Measurements from ENCODE around the gene CEP170. TPM values are rescaled to one million over a fixed set of nuclear protein-coding genes. Genes with fewer than 3 reads are reported as not detected.

Gene CEP170
- polyA plus RNA-seq, 1 donor from 2014 or later = 403 TPM

GRCh38 chr1:243253926-243254232 lies 1.2 kb downstream of the CEP170 start:
- H3K79me2 ChIP-seq (replicated peaks; ENCODE audit: insufficient read depth, low read length) = peaks cover 79% of the 10 kb centered on the region
- peaks cover 8% of the 10 kb centered on the region for H3F3A ChIP-seq (ENCODE audit: insufficient read depth, low read length, poor library complexity, severe bottlenecking)
- H3K4me2 ChIP-seq (ENCODE audit: low read length) = peak overlapping the region; percentile 100
- H3K9ac ChIP-seq (ENCODE audit: low read length) = peak overlapping the region; percentile 98
- H3K9me3 ChIP-seq (ENCODE audit: low read length) = no peaks in the 10 kb centered on the region
- H3K9me2 ChIP-seq (ENCODE audit: insufficient read depth, low read length) = no peaks in the 10 kb centered on the region
- peaks cover 37% of the 10 kb centered on the region for H4K20me1 ChIP-seq (ENCODE audit: insufficient read depth)
- H3K36me3 ChIP-seq (ENCODE audit: insufficient read depth, low read length) = no peaks in the 10 kb centered on the region
- peak overlapping the region; percentile 56 for H2AFZ ChIP-seq (ENCODE audit: low read depth, low read length)
- H3K27ac ChIP-seq (ENCODE audit: low read length) = peak overlapping the region; percentile 94
- peak overlapping the region; percentile 83 for H3K4me3 ChIP-seq (ENCODE audit: low read length)
- no peak for TF ChIP-seq SMC3 (conservative IDR thresholded peaks at IDR 0.05; ENCODE audit: poor library complexity)
- TF ChIP-seq RAD21 (conservative IDR thresholded peaks at IDR 0.05) = no peak
- no peak for TF ChIP-seq POLR2AphosphoS5 (IDR thresholded peaks at IDR 0.05)
- no peak for TF ChIP-seq MXI1 (conservative IDR thresholded peaks at IDR 0.05; ENCODE audit: poor library complexity, severe bottlenecking)
- no peak for TF ChIP-seq TAF1 (IDR thresholded peaks at IDR 0.05; ENCODE audit: low read depth)
- TF ChIP-seq, protein P1, sequence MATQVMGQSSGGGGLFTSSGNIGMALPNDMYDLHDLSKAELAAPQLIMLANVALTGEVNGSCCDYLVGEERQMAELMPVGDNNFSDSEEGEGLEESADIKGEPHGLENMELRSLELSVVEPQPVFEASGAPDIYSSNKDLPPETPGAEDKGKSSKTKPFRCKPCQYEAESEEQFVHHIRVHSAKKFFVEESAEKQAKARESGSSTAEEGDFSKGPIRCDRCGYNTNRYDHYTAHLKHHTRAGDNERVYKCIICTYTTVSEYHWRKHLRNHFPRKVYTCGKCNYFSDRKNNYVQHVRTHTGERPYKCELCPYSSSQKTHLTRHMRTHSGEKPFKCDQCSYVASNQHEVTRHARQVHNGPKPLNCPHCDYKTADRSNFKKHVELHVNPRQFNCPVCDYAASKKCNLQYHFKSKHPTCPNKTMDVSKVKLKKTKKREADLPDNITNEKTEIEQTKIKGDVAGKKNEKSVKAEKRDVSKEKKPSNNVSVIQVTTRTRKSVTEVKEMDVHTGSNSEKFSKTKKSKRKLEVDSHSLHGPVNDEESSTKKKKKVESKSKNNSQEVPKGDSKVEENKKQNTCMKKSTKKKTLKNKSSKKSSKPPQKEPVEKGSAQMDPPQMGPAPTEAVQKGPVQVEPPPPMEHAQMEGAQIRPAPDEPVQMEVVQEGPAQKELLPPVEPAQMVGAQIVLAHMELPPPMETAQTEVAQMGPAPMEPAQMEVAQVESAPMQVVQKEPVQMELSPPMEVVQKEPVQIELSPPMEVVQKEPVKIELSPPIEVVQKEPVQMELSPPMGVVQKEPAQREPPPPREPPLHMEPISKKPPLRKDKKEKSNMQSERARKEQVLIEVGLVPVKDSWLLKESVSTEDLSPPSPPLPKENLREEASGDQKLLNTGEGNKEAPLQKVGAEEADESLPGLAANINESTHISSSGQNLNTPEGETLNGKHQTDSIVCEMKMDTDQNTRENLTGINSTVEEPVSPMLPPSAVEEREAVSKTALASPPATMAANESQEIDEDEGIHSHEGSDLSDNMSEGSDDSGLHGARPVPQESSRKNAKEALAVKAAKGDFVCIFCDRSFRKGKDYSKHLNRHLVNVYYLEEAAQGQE (IDR thresholded peaks at IDR 0.05; ENCODE audit: borderline replicate concordance) = no peak
- TF ChIP-seq EP300 (conservative IDR thresholded peaks at IDR 0.05; ENCODE audit: poor library complexity, severe bottlenecking) = no peak
- TF ChIP-seq, protein P2, sequence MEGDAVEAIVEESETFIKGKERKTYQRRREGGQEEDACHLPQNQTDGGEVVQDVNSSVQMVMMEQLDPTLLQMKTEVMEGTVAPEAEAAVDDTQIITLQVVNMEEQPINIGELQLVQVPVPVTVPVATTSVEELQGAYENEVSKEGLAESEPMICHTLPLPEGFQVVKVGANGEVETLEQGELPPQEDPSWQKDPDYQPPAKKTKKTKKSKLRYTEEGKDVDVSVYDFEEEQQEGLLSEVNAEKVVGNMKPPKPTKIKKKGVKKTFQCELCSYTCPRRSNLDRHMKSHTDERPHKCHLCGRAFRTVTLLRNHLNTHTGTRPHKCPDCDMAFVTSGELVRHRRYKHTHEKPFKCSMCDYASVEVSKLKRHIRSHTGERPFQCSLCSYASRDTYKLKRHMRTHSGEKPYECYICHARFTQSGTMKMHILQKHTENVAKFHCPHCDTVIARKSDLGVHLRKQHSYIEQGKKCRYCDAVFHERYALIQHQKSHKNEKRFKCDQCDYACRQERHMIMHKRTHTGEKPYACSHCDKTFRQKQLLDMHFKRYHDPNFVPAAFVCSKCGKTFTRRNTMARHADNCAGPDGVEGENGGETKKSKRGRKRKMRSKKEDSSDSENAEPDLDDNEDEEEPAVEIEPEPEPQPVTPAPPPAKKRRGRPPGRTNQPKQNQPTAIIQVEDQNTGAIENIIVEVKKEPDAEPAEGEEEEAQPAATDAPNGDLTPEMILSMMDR (IDR thresholded peaks at IDR 0.05; ENCODE audit: poor library complexity, severe bottlenecking) = no peak
- TF ChIP-seq EZH2 (IDR thresholded peaks at IDR 0.05; ENCODE audit: borderline replicate concordance, insufficient read depth, low read length, poor library complexity, severe bottlenecking) = no peak
- H3K27me3 ChIP-seq (ENCODE audit: insufficient read depth, low read depth, low read length) = no peaks in the 10 kb centered on the region

GRCh38 chr1:243253211-243253925 lies 1.7 kb downstream of the CEP170 start:
- H3F3A ChIP-seq (ENCODE audit: insufficient read depth, low read length, poor library complexity, severe bottlenecking) = peaks cover 8% of the 10 kb centered on the region
- H3K9me2 ChIP-seq (ENCODE audit: insufficient read depth, low read length) = no peaks in the 10 kb centered on the region
- H3K27me3 ChIP-seq (ENCODE audit: insufficient read depth, low read depth, low read length) = no peaks in the 10 kb centered on the region
- H3K27ac ChIP-seq (ENCODE audit: low read length) = peak overlapping the region; percentile 94
- H3K4me2 ChIP-seq (ENCODE audit: low read length) = peak overlapping the region; percentile 100
- TF ChIP-seq MXI1 (conservative IDR thresholded peaks at IDR 0.05; ENCODE audit: poor library complexity, severe bottlenecking) = peak; percentile 19
- TF ChIP-seq EP300 (conservative IDR thresholded peaks at IDR 0.05; ENCODE audit: poor library complexity, severe bottlenecking) = no peak
- no peak overlapping the region for H2AFZ ChIP-seq (ENCODE audit: low read depth, low read length)
- no peaks in the 10 kb centered on the region for H3K36me3 ChIP-seq (ENCODE audit: insufficient read depth, low read length)
- H3K9ac ChIP-seq (ENCODE audit: low read length) = peak overlapping the region; percentile 98
- H3K79me2 ChIP-seq (replicated peaks; ENCODE audit: insufficient read depth, low read length) = peaks cover 84% of the 10 kb centered on the region
- H3K4me3 ChIP-seq (ENCODE audit: low read length) = peak overlapping the region; percentile 83
- H3K9me3 ChIP-seq (ENCODE audit: low read length) = no peaks in the 10 kb centered on the region
- peaks cover 40% of the 10 kb centered on the region for H4K20me1 ChIP-seq (ENCODE audit: insufficient read depth)
